ENCODE results near the gene SLC16A2. TPM values are rescaled to one million over a fixed set of nuclear protein-coding genes. Genes with fewer than 3 reads are reported as not detected.

Gene SLC16A2
- total RNA-seq, 2 donors from 2014 or later = 7.9 to 11.6 TPM

DNA sequence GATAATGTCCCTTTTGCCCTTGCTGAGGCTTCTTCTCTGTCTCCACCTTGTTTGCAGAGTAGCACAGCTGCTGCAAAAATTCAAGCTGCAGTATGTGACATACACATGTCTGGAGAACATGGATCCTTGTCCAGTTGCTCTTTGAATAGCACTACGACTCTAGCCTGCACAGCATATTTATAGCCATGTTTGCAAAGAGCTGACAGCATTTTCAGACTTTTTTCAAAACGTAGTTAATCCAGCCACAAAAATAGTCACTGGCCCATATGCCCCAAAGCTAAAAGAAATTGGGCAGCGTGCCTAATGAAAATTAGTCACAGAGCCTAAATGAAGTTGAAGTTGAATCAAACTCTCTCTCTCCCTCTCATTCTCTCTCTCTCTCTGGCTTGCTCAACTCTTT is 17.5 kb downstream of the SLC16A2 start:
- no peak for ATAC-seq (ENCODE audit: insufficient number of reproducible peaks, low FRiP score, low read depth)
- H3K36me3 ChIP-seq = no peaks in the 10 kb centered on the region
- H3K4me1 ChIP-seq (ENCODE audit: control insufficient read depth in 1 of 2, low read depth in 2 of 2) = no peaks in the 10 kb centered on the region
- no peak overlapping the region for H3K4me3 ChIP-seq
- TF ChIP-seq, protein P1, sequence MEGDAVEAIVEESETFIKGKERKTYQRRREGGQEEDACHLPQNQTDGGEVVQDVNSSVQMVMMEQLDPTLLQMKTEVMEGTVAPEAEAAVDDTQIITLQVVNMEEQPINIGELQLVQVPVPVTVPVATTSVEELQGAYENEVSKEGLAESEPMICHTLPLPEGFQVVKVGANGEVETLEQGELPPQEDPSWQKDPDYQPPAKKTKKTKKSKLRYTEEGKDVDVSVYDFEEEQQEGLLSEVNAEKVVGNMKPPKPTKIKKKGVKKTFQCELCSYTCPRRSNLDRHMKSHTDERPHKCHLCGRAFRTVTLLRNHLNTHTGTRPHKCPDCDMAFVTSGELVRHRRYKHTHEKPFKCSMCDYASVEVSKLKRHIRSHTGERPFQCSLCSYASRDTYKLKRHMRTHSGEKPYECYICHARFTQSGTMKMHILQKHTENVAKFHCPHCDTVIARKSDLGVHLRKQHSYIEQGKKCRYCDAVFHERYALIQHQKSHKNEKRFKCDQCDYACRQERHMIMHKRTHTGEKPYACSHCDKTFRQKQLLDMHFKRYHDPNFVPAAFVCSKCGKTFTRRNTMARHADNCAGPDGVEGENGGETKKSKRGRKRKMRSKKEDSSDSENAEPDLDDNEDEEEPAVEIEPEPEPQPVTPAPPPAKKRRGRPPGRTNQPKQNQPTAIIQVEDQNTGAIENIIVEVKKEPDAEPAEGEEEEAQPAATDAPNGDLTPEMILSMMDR (IDR thresholded peaks at IDR 0.05) = no peak
- no peaks in the 10 kb centered on the region for H3K27me3 ChIP-seq (replicated peaks; ENCODE audit: insufficient read depth)
- no peaks in the 10 kb centered on the region for H3K9me3 ChIP-seq
- no peak overlapping the region for H3K27ac ChIP-seq
- DNase-seq (ENCODE audit: low spot score) = no peak

DNA sequence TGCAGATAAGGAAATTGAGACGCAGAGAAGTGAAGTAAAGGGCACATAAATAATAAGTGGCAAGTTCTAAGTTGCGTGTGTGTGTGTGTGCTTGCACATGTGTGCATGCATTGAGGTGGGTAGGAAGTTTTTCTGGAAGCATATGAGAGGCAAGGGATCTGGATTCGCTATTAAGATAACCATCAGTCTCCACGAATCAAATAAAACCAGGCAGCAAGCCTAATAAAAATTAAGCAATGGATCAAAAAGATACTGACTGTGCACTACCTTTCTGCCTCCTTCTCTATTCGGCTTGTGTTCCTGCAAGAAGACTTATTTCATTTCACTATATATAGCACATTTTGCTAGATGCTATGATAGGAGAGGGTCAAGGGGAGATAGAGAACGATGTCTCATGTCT is 23.8 kb downstream of the SLC16A2 start:
- TF ChIP-seq, protein P1 (IDR thresholded peaks at IDR 0.05) = no peak
- H3K27ac ChIP-seq = no peak overlapping the region
- H3K9me3 ChIP-seq = no peaks in the 10 kb centered on the region
- DNase-seq (ENCODE audit: low spot score) = no peak
- no peak for ATAC-seq (ENCODE audit: insufficient number of reproducible peaks, low FRiP score, low read depth)
- H3K4me1 ChIP-seq (ENCODE audit: control insufficient read depth in 1 of 2, low read depth in 2 of 2) = no peaks in the 10 kb centered on the region
- no peak overlapping the region for H3K4me3 ChIP-seq
- no peaks in the 10 kb centered on the region for H3K27me3 ChIP-seq (replicated peaks; ENCODE audit: insufficient read depth)
- H3K36me3 ChIP-seq = no peaks in the 10 kb centered on the region

DNA sequence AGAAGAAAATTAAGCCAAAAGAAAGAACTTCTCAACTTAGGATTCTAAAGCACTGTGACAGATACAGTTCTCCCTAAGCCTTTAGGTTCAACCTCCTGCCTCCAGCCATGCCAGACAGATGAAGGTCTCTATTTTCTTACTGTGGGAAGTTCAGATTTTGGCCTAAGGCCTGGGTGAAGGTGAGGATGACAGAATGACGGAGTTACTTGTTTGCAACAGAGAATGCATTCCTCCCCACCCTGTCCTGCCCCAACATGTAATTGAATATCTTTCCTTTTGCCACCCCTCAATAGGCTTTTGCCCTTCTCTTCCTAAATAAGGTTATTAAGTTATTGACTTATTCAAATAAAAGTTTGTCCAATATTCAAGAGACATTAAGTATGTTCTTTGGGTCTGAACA is 25.6 kb downstream of the SLC16A2 start:
- H3K4me1 ChIP-seq (ENCODE audit: control insufficient read depth in 1 of 2, low read depth in 2 of 2) = no peaks in the 10 kb centered on the region
- H3K9me3 ChIP-seq = no peaks in the 10 kb centered on the region
- TF ChIP-seq, protein P1 (IDR thresholded peaks at IDR 0.05) = no peak
- DNase-seq (ENCODE audit: low spot score) (no peak), ATAC-seq (ENCODE audit: insufficient number of reproducible peaks, low FRiP score, low read depth) (no peak)
- H3K36me3 ChIP-seq = no peaks in the 10 kb centered on the region
- no peak overlapping the region for H3K4me3 ChIP-seq
- H3K27me3 ChIP-seq (replicated peaks; ENCODE audit: insufficient read depth) = no peaks in the 10 kb centered on the region
- no peak overlapping the region for H3K27ac ChIP-seq

DNA sequence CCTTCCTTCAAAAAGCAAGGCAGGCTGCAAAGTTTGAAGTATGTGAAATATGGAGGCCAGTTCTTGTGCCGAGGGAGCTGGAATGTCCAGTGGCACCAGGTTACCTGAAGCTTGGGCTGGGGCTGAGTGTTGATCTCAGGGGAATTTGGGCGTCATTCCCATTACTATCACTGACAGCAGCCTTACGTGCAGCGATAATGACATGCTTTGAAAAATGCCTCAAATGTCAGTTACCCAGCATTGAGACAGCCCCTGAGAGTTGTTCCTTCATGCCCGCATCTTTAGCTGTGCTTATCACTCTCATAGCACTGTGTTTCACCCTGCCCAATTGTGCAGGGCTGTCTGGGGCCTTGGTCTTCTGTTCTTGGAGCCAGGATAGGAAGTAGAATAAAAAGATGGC is 27.4 kb downstream of the SLC16A2 start:
- ATAC-seq (ENCODE audit: insufficient number of reproducible peaks, low FRiP score, low read depth) (no peak), DNase-seq (ENCODE audit: low spot score) (no peak)
- TF ChIP-seq, protein P1 (IDR thresholded peaks at IDR 0.05) = no peak
- no peaks in the 10 kb centered on the region for H3K9me3 ChIP-seq
- no peak overlapping the region for H3K4me3 ChIP-seq
- no peaks in the 10 kb centered on the region for H3K4me1 ChIP-seq (ENCODE audit: control insufficient read depth in 1 of 2, low read depth in 2 of 2)
- H3K27me3 ChIP-seq (replicated peaks; ENCODE audit: insufficient read depth) = no peaks in the 10 kb centered on the region
- H3K36me3 ChIP-seq = no peaks in the 10 kb centered on the region
- no peak overlapping the region for H3K27ac ChIP-seq

DNA sequence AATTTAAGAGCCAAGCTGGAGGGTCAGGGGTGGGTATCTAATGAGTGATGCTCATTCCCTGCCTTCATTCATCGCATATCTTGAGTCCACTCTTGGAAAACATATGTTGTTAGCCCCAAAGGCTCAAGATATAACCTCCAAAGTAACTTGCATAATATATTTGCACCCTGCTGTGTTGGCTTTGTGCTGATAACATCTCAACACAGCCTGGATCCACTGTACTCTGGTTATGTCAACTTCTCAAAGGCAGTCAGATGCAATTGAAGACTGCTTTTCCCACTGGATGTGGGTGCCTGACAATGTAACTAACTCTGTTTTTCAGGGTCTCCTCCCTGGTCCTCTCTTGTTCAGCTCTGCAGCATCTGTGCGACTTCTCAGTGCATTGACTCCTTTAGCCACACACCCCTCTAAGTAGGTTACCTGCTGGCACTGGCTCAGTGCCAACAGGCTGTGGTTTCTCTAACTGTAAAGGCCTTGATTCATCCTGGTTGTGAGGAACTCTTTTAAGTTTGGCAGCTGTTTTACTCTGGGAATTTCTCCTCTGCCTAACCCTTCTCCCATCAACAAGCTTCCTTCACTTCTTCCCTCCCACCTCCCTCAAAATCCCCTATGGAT is 28.1 kb downstream of the SLC16A2 start:
- no peak for ATAC-seq (ENCODE audit: insufficient number of reproducible peaks, low FRiP score, low read depth)
- TF ChIP-seq, protein P1 (IDR thresholded peaks at IDR 0.05) = no peak
- no peaks in the 10 kb centered on the region for H3K9me3 ChIP-seq

More for the DNA sequence above, 28.1 kb downstream of the SLC16A2 start:
- H3K27me3 ChIP-seq (replicated peaks; ENCODE audit: insufficient read depth) = no peaks in the 10 kb centered on the region
- no peak for DNase-seq (ENCODE audit: low spot score)
- H3K4me3 ChIP-seq = no peak overlapping the region
- no peaks in the 10 kb centered on the region for H3K4me1 ChIP-seq (ENCODE audit: control insufficient read depth in 1 of 2, low read depth in 2 of 2)
- no peak overlapping the region for H3K27ac ChIP-seq
- no peaks in the 10 kb centered on the region for H3K36me3 ChIP-seq

Measured in thoracic aorta (tissue), 2 donors.